H9 (cell line): ENCODE measurements around the gene TADA2A. TPM values are rescaled to one million over a fixed set of nuclear protein-coding genes. Genes with fewer than 3 reads are reported as not detected.

ENCODE experiments used
- DNase-seq: peaks from one replicate; pipeline ENCODE4 v3.0.0-alpha.2; 2017
- H2AFZ ChIP-seq: one replicate; pipeline ENCODE4 v1.6.1; 2013; ENCODE audit warnings: mild to moderate bottlenecking, low read length, control low read depth, moderate library complexity
- H2AK5ac ChIP-seq: 2 replicates; pipeline ENCODE4 v1.6.1; 2013; ENCODE audit warnings: low read length, control low read depth, mixed read lengths; ENCODE audit not compliant: insufficient read length
- H2BK120ac ChIP-seq: one replicate; pipeline ENCODE4 v1.6.1; 2013; ENCODE audit warnings: low read depth, mild to moderate bottlenecking, low read length, control low read depth, inconsistent platforms; ENCODE audit not compliant: poor library complexity, severe bottlenecking
- H2BK12ac ChIP-seq: 2 replicates; pipeline ENCODE4 v1.6.1; 2013; ENCODE audit warnings: low read length, control low read depth, mixed read lengths, low read depth; ENCODE audit not compliant: insufficient read length
- H2BK15ac ChIP-seq: 2 replicates; pipeline ENCODE4 v1.6.1; 2013; ENCODE audit warnings: low read depth, low read length, control low read depth
- H2BK20ac ChIP-seq: one replicate; pipeline ENCODE4 v1.6.1; 2013; ENCODE audit warnings: low read depth, mild to moderate bottlenecking, low read length, control low read depth, inconsistent platforms; ENCODE audit not compliant: poor library complexity, severe bottlenecking
- H2BK5ac ChIP-seq: 2 replicates; pipeline ENCODE4 v1.6.1; 2013; ENCODE audit warnings: low read length, control low read depth, mixed read lengths; ENCODE audit not compliant: insufficient read length
- H3K14ac ChIP-seq: 2 replicates; pipeline ENCODE4 v1.6.1; 2013; ENCODE audit warnings: low read length, control low read depth; ENCODE audit not compliant: insufficient read depth
- H3K18ac ChIP-seq: 2 replicates; pipeline ENCODE4 v1.6.1; 2013; ENCODE audit warnings: low read depth, mild to moderate bottlenecking, mixed read lengths, low read length, control low read depth; ENCODE audit not compliant: insufficient read length
- H3K23ac ChIP-seq: 2 replicates; pipeline ENCODE4 v1.6.1; 2013; ENCODE audit warnings: low read length, control low read depth, mixed read lengths, low read depth; ENCODE audit not compliant: insufficient read length
- H3K23me2 ChIP-seq: 2 replicates; pipeline ENCODE4 v1.6.1; 2013; ENCODE audit warnings: low read depth, mild to moderate bottlenecking, mixed read lengths, low read length, control low read depth; ENCODE audit not compliant: insufficient read length, poor library complexity, severe bottlenecking
- H3K27ac ChIP-seq: 2 replicates; pipeline ENCODE4 v1.5.1; 2013; ENCODE audit warnings: low read length, control low read depth, mixed read lengths, low read depth; ENCODE audit not compliant: insufficient read length
- H3K27me3 ChIP-seq: 2 replicates; pipeline ENCODE4 v1.6.1; 2013; ENCODE audit warnings: low read length, control low read depth, inconsistent platforms; ENCODE audit not compliant: insufficient read depth
- H3K4ac ChIP-seq: 2 replicates; pipeline ENCODE4 v1.6.1; 2013; ENCODE audit warnings: low read depth, mild to moderate bottlenecking, control low read depth, inconsistent platforms, low read length, moderate library complexity
- H3K4me1 ChIP-seq: 2 replicates; pipeline ENCODE4 v1.6.1; 2013; ENCODE audit warnings: low read length, control low read depth, inconsistent platforms; ENCODE audit not compliant: insufficient read depth
- H3K4me2 ChIP-seq: 2 replicates; pipeline ENCODE4 v1.6.1; 2013; ENCODE audit warnings: low read length, control low read depth, mixed read lengths; ENCODE audit not compliant: insufficient read length, insufficient read depth
- H3K56ac ChIP-seq: 2 replicates; pipeline ENCODE4 v1.6.1; 2013; ENCODE audit warnings: low read depth, mild to moderate bottlenecking, mixed read lengths, low read length, control low read depth; ENCODE audit not compliant: insufficient read length
- H3K79me1 ChIP-seq: 2 replicates; pipeline ENCODE4 v1.6.1; 2013; ENCODE audit warnings: low read depth, mild to moderate bottlenecking, moderate library complexity, low read length, control low read depth, inconsistent platforms; ENCODE audit not compliant: insufficient read depth, poor library complexity, severe bottlenecking
- H3K79me2 ChIP-seq: 2 replicates; pipeline ENCODE4 v1.6.1; 2013; ENCODE audit warnings: low read length, control low read depth, inconsistent platforms; ENCODE audit not compliant: insufficient read depth
- H3K9ac ChIP-seq: 2 replicates; pipeline ENCODE4 v1.6.1; 2013; ENCODE audit warnings: low read length, control low read depth, mixed read lengths; ENCODE audit not compliant: insufficient read length; ENCODE audit errors: extremely low read depth
- H3K9me3 ChIP-seq: one replicate; pipeline ENCODE4 v1.6.1; 2013; ENCODE audit warnings: low read depth, low read length, inconsistent platforms; ENCODE audit not compliant: control insufficient read depth
- H3T11ph ChIP-seq: one replicate; pipeline ENCODE4 v1.6.1; 2013; ENCODE audit warnings: mild to moderate bottlenecking, low read length, control low read depth, inconsistent platforms
- H4K20me1 ChIP-seq: one replicate; pipeline ENCODE4 v1.6.1; 2013; ENCODE audit not compliant: control insufficient read depth, insufficient read length, insufficient read depth
- H4K5ac ChIP-seq: 2 replicates; pipeline ENCODE4 v1.6.1; 2013; ENCODE audit warnings: low read depth, mild to moderate bottlenecking, mixed read lengths, low read length, control low read depth; ENCODE audit not compliant: insufficient read length
- H4K8ac ChIP-seq: replicated peaks from 2 replicates; pipeline ENCODE4 v1.6.1; 2013; ENCODE audit warnings: low read length, control low read depth, mixed read lengths, low read depth; ENCODE audit not compliant: insufficient read length
- H4K91ac ChIP-seq: 2 replicates; pipeline ENCODE4 v1.6.1; 2013; ENCODE audit warnings: low read depth, mild to moderate bottlenecking, moderate library complexity, mixed read lengths, low read length, control low read depth; ENCODE audit not compliant: insufficient read length
- H3K27ac Mint-ChIP-seq, 3 experiments: 2 replicates in 2 of 3; 3 replicates in 1 of 3; pipeline ENCODE4 v1.8.0; 2020 to 2021; ENCODE audit warnings: mixed read lengths in 3 of 3, mild to moderate bottlenecking in 1 of 3, moderate library complexity in 1 of 3
- H3K27me3 Mint-ChIP-seq: 2 replicates; pipeline ENCODE4 v1.8.0; 2021; ENCODE audit warnings: low read depth, mild to moderate bottlenecking, moderate library complexity, mixed read lengths
- H3K36me3 Mint-ChIP-seq, 3 experiments: 2 replicates in 2 of 3; 3 replicates in 1 of 3; pipeline ENCODE4 v1.8.0; 2020 to 2021; ENCODE audit warnings: low read depth in 3 of 3, mixed read lengths in 3 of 3; ENCODE audit not compliant: insufficient read depth in 1 of 3
- H3K4me1 Mint-ChIP-seq, 2 experiments: 2 replicates each; pipeline ENCODE4 v1.8.0; 2020; ENCODE audit warnings: mixed read lengths in 2 of 2
- H3K4me3 Mint-ChIP-seq, 2 experiments: 2 replicates in 1 of 2; 3 replicates in 1 of 2; pipeline ENCODE4 v1.8.0; 2020 to 2021; ENCODE audit warnings: mild to moderate bottlenecking in 2 of 2, mixed read lengths in 2 of 2, moderate library complexity in 1 of 2
- H3K9me3 Mint-ChIP-seq, 2 experiments: 2 replicates in 1 of 2; 3 replicates in 1 of 2; pipeline ENCODE4 v1.8.0; 2020; ENCODE audit warnings: mild to moderate bottlenecking in 2 of 2, mixed read lengths in 2 of 2, moderate library complexity in 1 of 2
- WGBS: extraction: QIAGEN DNeasy Blood & Tissue Kit; methylation state at CpG from one replicate; pipeline ENCODE4 v1.1.7; 2013; ENCODE audit warnings: missing lambda C conversion rate, low lambda C conversion rate, mixed read lengths; ENCODE audit not compliant: insufficient read length; ENCODE audit errors: extremely low coverage; 5-methylcytosine and 5-hydroxymethylcytosine counted together
- total RNA-seq: library from RNA; stranded (reverse); gene quantifications from 2 replicates; pipeline ENCODE4 v1.2.1, GENCODE V29; 2021
- TF ChIP-seq, protein P1 (sequence below): fragments of 200-600 bp; sonication (generic); conservative IDR thresholded peaks from 3 replicates; pipeline ENCODE4 v1.8.0; 2021; ENCODE audit warnings: antibody characterized with exemption, mild to moderate bottlenecking

Gene TADA2A
- total RNA-seq, 1 experiment from 2014 or later: 20.9 TPM

DNA sequence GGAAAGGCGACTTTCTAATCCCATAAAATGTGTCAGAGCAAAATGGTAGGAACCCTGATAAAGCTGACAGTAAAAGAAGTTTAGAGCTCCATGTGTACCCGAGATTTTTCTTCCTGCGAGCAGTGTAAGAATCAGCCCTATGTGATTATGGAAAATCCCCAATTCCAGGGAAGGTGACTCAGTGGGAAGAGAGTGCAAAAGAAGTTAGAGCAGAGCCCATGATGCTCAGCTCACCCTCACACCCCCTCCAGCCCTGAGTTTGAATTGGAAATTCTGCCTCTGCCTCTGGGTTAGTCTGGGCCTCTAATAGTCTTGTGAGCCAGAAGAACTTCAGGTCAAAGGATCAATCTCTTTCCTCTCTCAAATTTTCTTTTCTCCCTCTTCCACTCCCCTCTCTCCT is 18.4 kb upstream of the TADA2A start:
- H3T11ph ChIP-seq: no peak overlapping the region
- WGBS: no CpG with 5 or more reads among the region's 3 CpGs
- no peak overlapping the region for H3K27ac Mint-ChIP-seq
- no peaks in the 10 kb centered on the region for H3K27me3 Mint-ChIP-seq
- no peaks in the 10 kb centered on the region for H3K79me1 ChIP-seq
- H2BK12ac ChIP-seq: no peak overlapping the region
- H3K4ac ChIP-seq: no peak overlapping the region
- peaks cover 4 to 10% of the 10 kb centered on the region in 2 experiments for H3K4me1 Mint-ChIP-seq
- no peak overlapping the region for H4K8ac ChIP-seq
- H3K9me3 Mint-ChIP-seq: no peaks in the 10 kb centered on the region
- no peak overlapping the region for H2BK20ac ChIP-seq
- no peak overlapping the region for H2BK5ac ChIP-seq
- no peak overlapping the region for H3K9ac ChIP-seq
- H3K4me2 ChIP-seq: no peak overlapping the region
- no peak overlapping the region for H3K4me3 Mint-ChIP-seq
- H3K36me3 Mint-ChIP-seq: no peaks in the 10 kb centered on the region
- TF ChIP-seq, protein P1, sequence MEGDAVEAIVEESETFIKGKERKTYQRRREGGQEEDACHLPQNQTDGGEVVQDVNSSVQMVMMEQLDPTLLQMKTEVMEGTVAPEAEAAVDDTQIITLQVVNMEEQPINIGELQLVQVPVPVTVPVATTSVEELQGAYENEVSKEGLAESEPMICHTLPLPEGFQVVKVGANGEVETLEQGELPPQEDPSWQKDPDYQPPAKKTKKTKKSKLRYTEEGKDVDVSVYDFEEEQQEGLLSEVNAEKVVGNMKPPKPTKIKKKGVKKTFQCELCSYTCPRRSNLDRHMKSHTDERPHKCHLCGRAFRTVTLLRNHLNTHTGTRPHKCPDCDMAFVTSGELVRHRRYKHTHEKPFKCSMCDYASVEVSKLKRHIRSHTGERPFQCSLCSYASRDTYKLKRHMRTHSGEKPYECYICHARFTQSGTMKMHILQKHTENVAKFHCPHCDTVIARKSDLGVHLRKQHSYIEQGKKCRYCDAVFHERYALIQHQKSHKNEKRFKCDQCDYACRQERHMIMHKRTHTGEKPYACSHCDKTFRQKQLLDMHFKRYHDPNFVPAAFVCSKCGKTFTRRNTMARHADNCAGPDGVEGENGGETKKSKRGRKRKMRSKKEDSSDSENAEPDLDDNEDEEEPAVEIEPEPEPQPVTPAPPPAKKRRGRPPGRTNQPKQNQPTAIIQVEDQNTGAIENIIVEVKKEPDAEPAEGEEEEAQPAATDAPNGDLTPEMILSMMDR: no peak
- no peak overlapping the region for H2AK5ac ChIP-seq
- no peak overlapping the region for H2BK120ac ChIP-seq
- H3K14ac ChIP-seq: no peak overlapping the region
- no peaks in the 10 kb centered on the region for H3K9me3 ChIP-seq
- H4K20me1 ChIP-seq: no peaks in the 10 kb centered on the region
- H2BK15ac ChIP-seq: no peak overlapping the region
- no peak for DNase-seq
- no peak overlapping the region for H4K5ac ChIP-seq
- no peak overlapping the region for H3K27ac ChIP-seq
- H3K4me1 ChIP-seq: no peaks in the 10 kb centered on the region
- no peak overlapping the region for H3K56ac ChIP-seq
- no peak overlapping the region for H2AFZ ChIP-seq
- H3K23ac ChIP-seq: no peak overlapping the region
- H3K18ac ChIP-seq: no peak overlapping the region
- no peak overlapping the region for H4K91ac ChIP-seq
- no peaks in the 10 kb centered on the region for H3K23me2 ChIP-seq
- no peaks in the 10 kb centered on the region for H3K27me3 ChIP-seq
- no peaks in the 10 kb centered on the region for H3K79me2 ChIP-seq
